Measurements from ENCODE around the gene CS.
A peak's percentile ranks its signal among the peaks of the same experiment; 100 is the strongest.
"Not testable (repeated sequence)": the region's sequence is repeated elsewhere in the genome, so short reads cannot be mapped to it uniquely, and the experiment has no call there.

CS gene

DNA sequence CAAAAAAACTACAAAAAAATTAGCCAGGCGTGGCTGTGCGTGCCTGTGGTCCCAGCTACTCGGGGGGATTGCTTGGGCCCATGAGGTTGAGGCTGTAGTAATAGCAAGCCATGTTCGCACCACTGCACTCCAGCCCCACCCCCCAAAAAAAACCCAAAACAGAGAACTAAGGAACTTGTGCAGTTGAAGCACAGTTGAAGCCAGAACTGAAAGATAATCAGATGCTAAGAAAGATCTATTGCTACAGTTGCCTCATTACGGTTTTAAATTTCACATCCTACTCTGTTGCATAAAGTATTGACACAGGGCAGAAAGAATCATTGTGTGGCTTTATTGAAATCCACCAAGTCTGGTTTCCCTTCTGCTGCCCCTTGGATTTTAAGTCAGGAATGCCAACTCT, 3.8 kb downstream of the CS start:
- no peak overlapping the region for H3K27ac ChIP-seq
- TF ChIP-seq, protein P1, sequence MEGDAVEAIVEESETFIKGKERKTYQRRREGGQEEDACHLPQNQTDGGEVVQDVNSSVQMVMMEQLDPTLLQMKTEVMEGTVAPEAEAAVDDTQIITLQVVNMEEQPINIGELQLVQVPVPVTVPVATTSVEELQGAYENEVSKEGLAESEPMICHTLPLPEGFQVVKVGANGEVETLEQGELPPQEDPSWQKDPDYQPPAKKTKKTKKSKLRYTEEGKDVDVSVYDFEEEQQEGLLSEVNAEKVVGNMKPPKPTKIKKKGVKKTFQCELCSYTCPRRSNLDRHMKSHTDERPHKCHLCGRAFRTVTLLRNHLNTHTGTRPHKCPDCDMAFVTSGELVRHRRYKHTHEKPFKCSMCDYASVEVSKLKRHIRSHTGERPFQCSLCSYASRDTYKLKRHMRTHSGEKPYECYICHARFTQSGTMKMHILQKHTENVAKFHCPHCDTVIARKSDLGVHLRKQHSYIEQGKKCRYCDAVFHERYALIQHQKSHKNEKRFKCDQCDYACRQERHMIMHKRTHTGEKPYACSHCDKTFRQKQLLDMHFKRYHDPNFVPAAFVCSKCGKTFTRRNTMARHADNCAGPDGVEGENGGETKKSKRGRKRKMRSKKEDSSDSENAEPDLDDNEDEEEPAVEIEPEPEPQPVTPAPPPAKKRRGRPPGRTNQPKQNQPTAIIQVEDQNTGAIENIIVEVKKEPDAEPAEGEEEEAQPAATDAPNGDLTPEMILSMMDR (IDR thresholded peaks at IDR 0.05): no peak
- H3K4me1 ChIP-seq: peaks cover 10% of the 10 kb centered on the region
- no peak overlapping the region for H2AFZ ChIP-seq
- H3K9ac ChIP-seq: no peak overlapping the region
- H3K79me2 ChIP-seq: peaks cover 70% of the 10 kb centered on the region
- H3K36me3 ChIP-seq (ENCODE audit: control insufficient read depth, insufficient read depth, low read length): no peaks in the 10 kb centered on the region
- H3K4me3 ChIP-seq (ENCODE audit: low read depth, low read length): no peak overlapping the region
- no peaks in the 10 kb centered on the region for H3K27me3 ChIP-seq (ENCODE audit: control insufficient read depth, insufficient read depth, low read length)
- no peaks in the 10 kb centered on the region for H3K9me3 ChIP-seq (ENCODE audit: control insufficient read depth, low read length)
- peak overlapping the region; percentile 34 for H3K4me2 ChIP-seq (ENCODE audit: low read length)

DNA sequence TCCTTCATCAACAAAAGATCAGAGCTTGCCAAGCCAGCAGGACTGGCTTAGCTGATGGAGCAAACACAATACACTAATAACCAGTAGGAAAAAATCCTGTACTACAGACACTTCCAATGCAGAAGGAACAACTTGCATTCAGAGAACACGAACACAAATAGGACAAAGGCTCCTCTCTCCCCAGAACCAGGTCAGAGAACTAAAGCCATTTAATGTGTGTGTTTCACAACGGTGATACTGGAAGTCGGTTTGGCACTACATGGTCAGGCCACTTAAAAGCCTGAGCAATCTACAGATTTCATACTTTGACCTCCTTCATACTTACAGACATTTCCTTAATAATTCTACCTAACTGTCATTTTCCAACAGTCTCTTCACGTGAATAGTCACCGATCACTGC, 6.3 kb downstream of the CS start:
- TF ChIP-seq, protein P1 (IDR thresholded peaks at IDR 0.05): no peak
- Histone ChIP-seq H3K79me2 (peaks cover 75% of the 10 kb centered on the region), H3K36me3 (ENCODE audit: control insufficient read depth, insufficient read depth, low read length) (no peaks in the 10 kb centered on the region), H3K4me2 (ENCODE audit: low read length) (no peak overlapping the region), H3K9me3 (ENCODE audit: control insufficient read depth, low read length) (no peaks in the 10 kb centered on the region), H3K27ac (no peak overlapping the region), H3K27me3 (ENCODE audit: control insufficient read depth, insufficient read depth, low read length) (no peaks in the 10 kb centered on the region), H2AFZ (no peak overlapping the region), H3K4me1 (no peaks in the 10 kb centered on the region), H3K9ac (no peak overlapping the region), H3K4me3 (ENCODE audit: low read depth, low read length) (no peak overlapping the region)

DNA sequence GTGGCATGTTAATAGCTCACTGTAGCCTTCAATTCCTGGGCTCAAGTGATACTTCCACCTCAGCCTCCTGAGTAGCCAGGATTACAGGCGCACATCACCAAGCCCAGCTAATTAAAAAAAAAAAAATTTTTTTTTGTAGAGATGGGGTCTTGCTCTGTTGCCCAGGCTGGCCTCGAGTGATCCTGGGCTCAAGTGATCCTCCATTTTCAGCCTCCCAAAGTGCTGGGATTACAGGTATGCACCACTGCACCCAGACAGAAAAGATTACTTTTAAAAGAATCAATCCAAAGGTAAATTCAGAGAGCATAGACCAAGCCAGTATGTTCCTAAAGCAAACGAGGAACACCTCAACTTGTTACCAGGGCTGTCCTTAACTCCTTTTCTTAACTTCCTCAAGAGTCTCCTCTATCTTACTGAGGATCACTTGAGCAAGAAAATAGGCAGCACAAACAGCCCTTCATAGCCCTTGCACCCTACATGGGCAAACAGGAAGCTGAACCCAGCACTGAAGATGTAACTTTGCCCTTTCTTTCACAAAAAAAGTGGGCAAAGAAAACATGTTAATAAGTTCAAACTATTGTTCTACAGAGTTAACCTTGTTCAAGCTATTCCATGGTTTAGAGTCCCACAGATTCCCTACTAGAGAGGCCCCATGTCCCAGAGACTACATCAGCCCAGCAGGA, 11.3 kb downstream of the CS start:
- TF ChIP-seq, protein P1 (IDR thresholded peaks at IDR 0.05): no peak
- no peak overlapping the region for H3K9ac ChIP-seq
- H3K9me3 ChIP-seq (ENCODE audit: control insufficient read depth, low read length): no peaks in the 10 kb centered on the region
- H3K4me2 ChIP-seq (ENCODE audit: low read length): no peak overlapping the region
- H3K4me1 ChIP-seq: no peaks in the 10 kb centered on the region
- no peak overlapping the region for H2AFZ ChIP-seq
- no peak overlapping the region for H3K27ac ChIP-seq
- no peaks in the 10 kb centered on the region for H3K27me3 ChIP-seq (ENCODE audit: control insufficient read depth, insufficient read depth, low read length)
- H3K36me3 ChIP-seq (ENCODE audit: control insufficient read depth, insufficient read depth, low read length): no peaks in the 10 kb centered on the region
- no peak overlapping the region for H3K4me3 ChIP-seq (ENCODE audit: low read depth, low read length)
- peaks cover 34% of the 10 kb centered on the region for H3K79me2 ChIP-seq

DNA sequence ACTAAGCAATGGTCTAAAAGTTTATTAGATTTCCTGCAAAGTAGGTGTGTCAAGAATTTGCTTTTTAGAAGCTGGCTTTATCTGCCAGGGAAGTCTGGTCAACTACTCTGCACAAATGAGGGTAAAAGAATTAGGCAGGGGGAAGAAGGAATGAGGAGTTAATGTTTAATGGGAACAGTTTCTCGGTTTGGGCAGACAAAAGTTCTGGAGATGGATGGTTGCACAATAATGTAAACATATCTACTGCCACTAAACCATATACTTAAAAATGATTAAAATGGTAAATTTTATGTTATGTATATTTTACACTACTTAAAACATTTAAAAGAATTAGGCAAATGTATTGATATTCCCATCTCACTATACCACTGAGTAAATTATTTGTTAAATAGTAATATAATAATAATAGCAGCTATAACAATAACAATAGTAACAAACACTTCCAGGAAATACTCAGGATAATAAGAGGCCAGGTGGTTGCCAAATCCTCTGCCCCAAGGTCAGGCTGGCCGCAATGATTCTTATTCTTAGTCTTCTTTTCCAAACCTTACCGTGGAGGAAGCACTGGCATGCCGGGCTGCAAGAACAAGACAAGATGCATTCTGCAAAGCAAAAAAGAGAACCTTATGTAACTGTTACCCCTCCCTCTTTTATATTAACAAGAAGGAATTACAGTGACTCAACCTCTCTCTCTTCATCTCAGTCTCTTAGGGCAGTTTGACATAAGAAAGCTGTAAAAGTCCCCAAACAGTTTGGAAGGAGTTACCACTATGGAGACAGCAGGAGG, 13.9 kb downstream of the CS start:
- no peaks in the 10 kb centered on the region for H3K9me3 ChIP-seq (ENCODE audit: control insufficient read depth, low read length)
- H2AFZ ChIP-seq: no peak overlapping the region
- H3K4me2 ChIP-seq (ENCODE audit: low read length): no peak overlapping the region
- no peaks in the 10 kb centered on the region for H3K4me1 ChIP-seq
- H3K79me2 ChIP-seq: peaks cover 14% of the 10 kb centered on the region
- H3K36me3 ChIP-seq (ENCODE audit: control insufficient read depth, insufficient read depth, low read length): no peaks in the 10 kb centered on the region
- no peak overlapping the region for H3K9ac ChIP-seq
- TF ChIP-seq, protein P1 (IDR thresholded peaks at IDR 0.05): no peak
- H3K27ac ChIP-seq: no peak overlapping the region
- H3K4me3 ChIP-seq (ENCODE audit: low read depth, low read length): no peak overlapping the region
- H3K27me3 ChIP-seq (ENCODE audit: control insufficient read depth, insufficient read depth, low read length): no peaks in the 10 kb centered on the region

DNA sequence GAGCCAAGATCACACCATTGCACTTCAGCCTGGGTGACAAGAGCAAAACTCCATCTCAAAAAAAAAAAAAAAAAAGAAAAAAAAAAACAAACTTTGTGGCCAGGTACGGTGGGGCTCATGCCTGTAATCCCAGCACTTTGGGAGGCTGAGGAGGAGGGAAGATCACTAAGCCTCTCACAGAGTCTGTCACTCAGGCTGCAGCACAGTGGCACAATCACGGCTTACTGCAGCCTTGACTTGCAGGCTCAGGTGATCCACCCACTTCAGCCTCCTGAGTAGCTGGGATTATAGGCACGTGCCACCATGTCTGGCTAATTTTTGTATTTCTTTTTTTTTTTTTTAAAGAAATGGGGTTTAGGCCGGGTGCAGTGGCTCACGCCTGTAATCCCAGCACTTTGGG, 15.9 kb downstream of the CS start:
- not testable (repeated sequence) for H3K36me3 ChIP-seq (ENCODE audit: control insufficient read depth, insufficient read depth, low read length); H3K9me3 ChIP-seq (ENCODE audit: control insufficient read depth, low read length); H3K9ac ChIP-seq; H2AFZ ChIP-seq; H3K79me2 ChIP-seq; H3K4me3 ChIP-seq (ENCODE audit: low read depth, low read length); H3K27ac ChIP-seq; H3K4me1 ChIP-seq; H3K4me2 ChIP-seq (ENCODE audit: low read length); H3K27me3 ChIP-seq (ENCODE audit: control insufficient read depth, insufficient read depth, low read length)
